KBM-7 (cell line): Measurements from ENCODE around the gene MEF2B.
"Not testable (repeated sequence)": the region's sequence is repeated elsewhere in the genome, so short reads cannot be mapped to it uniquely, and the experiment has no call there.

Source experiments
- DNase-seq: peaks from one replicate; pipeline ENCODE4 v3.0.0-alpha.2; 2015
- in situ Hi-C: fragments of 300-500 bp; cut with MboI; formaldehyde crosslinking; loops from 2 replicates; pipeline ENCODE4 v1.14.3; 2020; ENCODE audit warnings: low sequenced_read_pairs, low pct_unique_long_range_greater_than_20kb, mixed read lengths

The MEF2B gene

GRCh38 chr19:19201697-19202630 lies 31.9 kb upstream of the MEF2B start:
- in situ Hi-C loops, result no loop called here
- no peak for DNase-seq

GRCh38 chr19:19193926-19194325 lies 23.9 kb upstream of the MEF2B start:
- no peak for DNase-seq
- in situ Hi-C loops, result no loop called here

GRCh38 chr19:19192910-19193423 lies 22.9 kb upstream of the MEF2B start:
- DNase-seq, result no peak
- in situ Hi-C loops, result no loop called here

GRCh38 chr19:19192078-19192882 lies 22.2 kb upstream of the MEF2B start, which contains the start of the genes BORCS8 and RFXANK:
Gene BORCS8, minus strand, starts transcription at chr19:19192152. Its CDS starts 35 bp downstream, at chr19:19192117.
Gene RFXANK, plus strand, starts transcription at chr19:19192258. Its CDS starts 1,689 bp downstream, at chr19:19193947.
- peak; percentile 100 for DNase-seq
- in situ Hi-C loops, result no loop called here

- no peak for DNase-seq
- in situ Hi-C loops, result no loop called here
Observed at GRCh38 chr19:19191768-19192077, 21.7 kb upstream of the MEF2B start.

GRCh38 chr19:19186742-19187141 lies 16.7 kb upstream of the MEF2B start:
- in situ Hi-C loops, result no loop called here
- DNase-seq, result no peak

- DNase-seq, result peak; percentile 92
Observed at GRCh38 chr19:19185853-19186740, 16.0 kb upstream of the MEF2B start.

GRCh38 chr19:19181488-19181998 lies 11.5 kb upstream of the MEF2B start:
- no peak for DNase-seq
- in situ Hi-C loops, result no loop called here

More at GRCh38 chr19:19185853-19186740, 16.0 kb upstream of the MEF2B start:
- in situ Hi-C loops, result no loop called here

- no peak for DNase-seq
- in situ Hi-C loops, result no loop called here
Observed at GRCh38 chr19:19179548-19180441, 9.7 kb upstream of the MEF2B start.

GRCh38 chr19:19176950-19177349 lies 6.9 kb upstream of the MEF2B start:
- in situ Hi-C loops, result no loop called here
- no peak for DNase-seq

GRCh38 chr19:19173243-19173642 lies 3.2 kb upstream of the MEF2B start:
- in situ Hi-C loops, DNase-seq: not testable (repeated sequence)

- in situ Hi-C loops, result no loop called here
- DNase-seq, result no peak
Observed at GRCh38 chr19:19171821-19172532, 1.9 kb upstream of the MEF2B start.

GRCh38 chr19:19170873-19171672 lies 1.0 kb upstream of the MEF2B start:
- no peak for DNase-seq
- in situ Hi-C loops, result no loop called here

- no peak for DNase-seq
- in situ Hi-C loops, result no loop called here
Observed at GRCh38 chr19:19169236-19170052, 619 bp downstream of the MEF2B start.

GRCh38 chr19:19167612-19168011 lies 2.5 kb downstream of the MEF2B start:
- in situ Hi-C loops, result no loop called here
- no peak for DNase-seq

- DNase-seq, result no peak
- in situ Hi-C loops, result no loop called here
Observed at GRCh38 chr19:19165396-19165795, 4.7 kb downstream of the MEF2B start.
